GM18519 (cell line): ENCODE data around the gene PTPA.
"Not testable (repeated sequence)": the region's sequence is repeated elsewhere in the genome, so short reads cannot be mapped to it uniquely, and the experiment has no call there.

Source experiments
- ATAC-seq: cut with Tn5 transposase; IDR thresholded peaks from one replicate; pipeline ENCODE4 v1.9.1; 2021; ENCODE audit warnings: mild to moderate bottlenecking, moderate library complexity; ENCODE audit not compliant: unreplicated experiment, low FRiP score

PTPA gene

DNA sequence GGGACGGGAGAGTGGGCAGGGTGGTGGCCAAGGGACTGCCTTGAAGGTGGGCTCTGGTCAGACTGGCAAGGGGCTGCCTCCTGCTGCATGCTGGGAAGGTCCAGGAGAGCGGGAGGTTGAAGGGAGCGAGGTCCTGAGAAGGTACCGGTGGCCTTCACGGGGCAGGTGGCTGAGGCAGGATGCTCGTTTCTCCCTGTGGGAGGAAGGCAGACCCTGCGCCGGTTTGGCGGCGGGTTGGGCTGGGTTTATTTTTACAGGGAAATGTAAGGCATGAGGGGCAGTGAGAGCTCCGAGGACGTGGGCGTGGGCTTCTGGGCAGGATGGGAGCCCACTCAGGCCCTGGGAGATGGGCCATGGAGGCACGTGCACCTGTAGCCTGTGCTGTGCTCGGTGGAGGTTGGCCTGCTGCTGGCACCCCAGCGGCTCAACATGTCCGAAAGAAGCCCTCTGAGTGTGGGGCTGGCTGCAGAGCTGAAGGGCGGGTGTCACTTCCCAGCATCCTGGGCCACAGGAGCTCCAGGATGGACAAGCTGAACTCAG lies 39.5 kb downstream of the PTPA start:
- no peak for ATAC-seq

DNA sequence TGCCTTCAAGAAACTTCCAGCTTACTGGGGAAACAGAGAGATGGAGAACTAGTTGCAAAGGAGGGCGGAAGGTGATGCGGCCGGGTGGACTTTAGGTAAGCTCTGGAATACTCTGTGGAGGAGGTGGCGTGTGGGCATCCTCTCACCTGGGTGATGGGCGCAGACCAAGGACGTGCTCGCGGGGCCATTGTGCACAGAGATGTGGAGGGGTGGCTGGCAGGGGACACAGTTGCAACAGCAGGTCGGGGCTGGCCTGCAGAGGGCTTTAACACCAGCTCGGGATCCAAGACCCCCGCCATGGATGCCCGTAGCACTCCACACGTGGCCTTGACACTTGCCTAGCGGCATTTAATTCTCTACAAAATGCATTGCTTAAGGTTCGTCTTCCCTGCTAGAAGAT lies 40.3 kb downstream of the PTPA start:
- no peak for ATAC-seq

DNA sequence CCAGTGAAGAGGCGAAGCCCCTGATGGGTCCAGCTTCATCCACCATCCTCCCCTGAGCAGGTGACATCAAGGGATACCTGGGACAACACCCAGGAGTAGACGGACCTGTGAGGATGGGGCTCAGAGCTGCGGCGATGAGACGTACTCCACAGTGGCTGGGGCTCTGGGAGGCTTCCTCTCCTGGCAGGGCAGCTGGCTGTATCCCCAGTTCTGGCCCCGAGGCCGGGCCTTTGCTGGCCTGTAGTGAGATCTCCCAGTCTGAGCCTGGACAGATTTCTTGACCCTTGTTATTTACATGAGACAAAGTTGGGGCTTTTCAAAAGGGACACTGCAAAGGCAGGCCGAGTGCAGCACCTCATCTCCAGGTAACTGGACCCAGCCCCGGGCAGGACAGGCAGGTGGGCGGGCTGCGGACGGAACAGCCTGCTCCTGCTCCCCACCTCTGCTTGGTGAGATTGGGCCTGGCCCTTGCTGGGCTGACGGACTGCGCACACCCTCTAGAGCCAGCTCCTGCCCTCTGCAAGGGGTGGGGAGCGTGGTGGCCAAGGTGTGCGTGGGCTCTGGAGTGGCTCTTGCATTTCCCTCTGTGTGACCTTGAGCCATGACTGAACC lies 43.8 kb downstream of the PTPA start:
- ATAC-seq, result no peak

DNA sequence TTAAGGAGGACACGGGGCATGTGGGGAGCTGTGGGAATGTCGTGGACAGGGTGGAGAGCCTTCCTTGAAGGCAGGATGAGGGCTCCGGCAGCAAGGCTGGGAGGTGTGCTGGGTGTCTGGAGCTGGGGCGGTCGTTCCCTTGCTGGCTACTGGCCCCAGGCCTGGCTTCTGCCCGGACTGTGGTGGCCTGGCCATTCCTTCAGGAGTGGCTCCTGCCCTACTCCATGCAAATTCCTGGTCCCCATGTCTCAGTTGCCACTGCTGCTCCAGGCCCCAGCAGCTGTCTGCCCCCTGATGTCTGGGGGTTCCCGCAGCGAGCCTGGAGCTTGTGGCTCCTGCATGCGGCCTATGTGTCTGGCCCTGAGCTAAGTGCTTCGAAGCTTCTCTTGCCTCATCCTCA lies 44.9 kb downstream of the PTPA start:
- no peak for ATAC-seq

DNA sequence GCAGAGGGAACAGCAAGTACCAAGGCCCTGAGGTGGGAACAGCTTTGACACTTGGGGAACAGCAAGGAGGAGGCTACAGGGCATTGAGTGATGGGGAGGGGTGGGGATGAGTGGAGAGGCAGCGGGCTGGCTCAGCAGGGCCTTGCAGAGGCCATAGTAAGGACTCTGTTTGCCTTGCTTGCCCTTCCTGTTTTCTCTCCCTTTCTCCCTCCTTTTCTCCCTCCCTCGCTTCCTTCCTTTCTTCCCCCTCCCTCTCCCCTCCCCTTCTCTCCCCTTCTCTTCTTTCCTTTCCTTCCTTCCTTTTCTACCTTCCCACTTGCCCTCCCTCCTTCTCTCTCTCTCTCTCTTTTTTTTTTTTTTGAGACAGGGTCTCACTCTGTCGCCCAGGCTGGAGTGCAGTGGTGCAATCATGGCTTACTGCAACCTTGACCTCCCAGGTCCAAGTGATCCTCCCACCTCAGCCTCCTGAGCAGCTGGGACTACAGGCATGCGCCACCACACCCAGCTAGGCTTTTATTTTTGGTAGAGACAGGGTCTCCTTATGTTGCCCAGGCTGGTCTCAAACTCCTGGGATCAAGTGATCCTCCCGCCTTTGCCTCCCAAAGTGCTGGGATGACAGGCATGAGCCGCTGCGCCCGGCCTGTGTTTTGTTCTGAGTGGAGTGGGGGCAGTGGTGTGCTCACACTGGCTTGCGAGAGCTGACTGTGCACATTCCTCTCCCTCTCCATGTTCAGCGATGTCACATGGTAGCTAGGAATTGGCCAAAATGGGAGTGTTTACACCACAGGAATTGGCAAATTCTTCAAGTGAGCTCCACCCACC lies 49.7 kb downstream of the PTPA start:
- ATAC-seq, result no peak

DNA sequence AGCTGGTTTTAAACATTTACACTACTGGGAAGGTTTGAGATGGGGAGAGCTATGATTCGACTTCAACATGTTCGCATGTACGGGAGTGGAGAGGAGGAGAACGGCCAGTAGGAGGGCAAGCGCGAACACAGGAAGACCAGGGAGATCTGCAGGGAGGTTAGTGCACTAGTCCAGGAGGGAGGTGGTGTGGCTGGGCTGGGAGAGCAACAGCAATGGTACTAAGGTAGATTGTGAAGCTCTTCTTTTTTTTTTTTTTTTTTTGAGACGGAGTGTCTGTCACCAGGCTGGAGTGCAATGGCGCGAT lies 50.3 kb downstream of the PTPA start:
- no peak for ATAC-seq

DNA sequence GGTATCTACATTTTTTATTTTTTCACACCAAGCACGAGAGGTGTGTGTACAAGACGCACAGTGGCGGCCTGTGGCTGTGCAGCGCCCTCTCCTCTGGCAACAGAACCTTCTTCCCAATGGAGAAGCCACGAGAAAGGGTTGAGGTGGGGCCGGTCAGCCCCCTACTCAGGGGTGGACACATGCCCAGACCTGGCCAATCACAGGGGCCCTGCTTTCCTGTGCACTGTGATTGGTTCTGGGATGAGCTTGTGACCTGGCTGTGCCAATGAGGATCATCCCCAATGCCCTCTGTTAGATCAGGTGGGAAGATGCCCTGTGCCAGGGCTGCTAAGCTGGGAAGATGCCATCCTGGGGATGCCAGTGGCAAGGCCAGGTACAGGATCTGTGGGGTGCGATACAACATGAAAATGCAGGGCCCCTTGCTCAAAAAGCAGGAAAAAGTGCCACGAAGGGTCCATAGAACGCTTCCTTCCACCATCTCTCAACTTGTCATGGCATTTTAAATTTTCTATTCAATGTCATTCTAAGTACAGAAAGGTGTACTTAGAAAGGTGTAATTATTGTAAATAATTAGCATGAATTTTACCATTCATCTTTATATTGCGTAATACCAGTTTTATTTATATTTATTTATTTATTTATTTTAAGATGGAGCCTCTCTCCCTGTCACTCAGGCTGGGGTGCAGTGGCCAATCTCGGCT lies 51.4 kb downstream of the PTPA start:
- ATAC-seq, result no peak

DNA sequence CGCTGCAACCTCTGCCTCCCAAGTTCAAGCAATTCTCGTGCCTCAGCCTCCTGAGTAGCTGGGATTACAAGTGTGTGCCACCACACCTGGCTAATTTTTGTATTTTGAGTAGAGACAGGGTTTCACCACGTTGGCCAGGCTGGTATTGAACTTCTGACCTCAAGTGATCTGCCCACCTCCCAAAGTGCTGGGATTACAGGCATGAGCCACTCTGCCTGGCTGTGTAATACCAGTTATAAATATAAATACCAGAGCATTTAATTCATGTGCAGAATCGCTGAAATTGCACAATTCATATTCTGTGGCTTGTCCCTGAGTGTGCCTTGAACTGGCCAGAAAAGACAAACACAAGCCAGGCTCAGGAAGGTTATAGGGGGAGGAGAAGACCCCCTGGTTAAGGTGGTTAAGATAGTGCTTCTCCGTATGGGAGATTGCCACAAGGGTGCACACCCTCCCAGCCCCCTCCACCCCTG lies 52.0 kb downstream of the PTPA start:
- ATAC-seq, result not testable (repeated sequence)

DNA sequence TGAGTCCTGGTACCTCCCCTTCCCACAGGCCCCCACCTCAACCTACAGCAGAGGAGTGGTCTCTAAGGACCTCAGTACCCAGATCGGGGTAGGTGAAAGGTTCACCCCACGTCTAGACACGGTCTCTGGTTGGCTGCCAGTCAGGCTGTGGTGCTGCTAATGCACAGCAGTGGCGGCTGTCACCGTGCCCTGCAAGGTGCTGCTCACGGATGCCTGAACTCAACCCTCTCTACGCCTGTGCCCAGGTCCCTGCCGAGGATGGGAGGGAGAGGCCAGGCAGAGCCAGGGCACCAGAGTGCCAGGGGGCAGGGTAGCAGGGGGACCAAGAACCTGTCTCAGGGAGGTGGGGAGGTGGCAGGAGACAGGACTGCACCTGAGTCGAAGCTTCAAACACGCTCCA lies 52.5 kb downstream of the PTPA start:
- no peak for ATAC-seq

DNA sequence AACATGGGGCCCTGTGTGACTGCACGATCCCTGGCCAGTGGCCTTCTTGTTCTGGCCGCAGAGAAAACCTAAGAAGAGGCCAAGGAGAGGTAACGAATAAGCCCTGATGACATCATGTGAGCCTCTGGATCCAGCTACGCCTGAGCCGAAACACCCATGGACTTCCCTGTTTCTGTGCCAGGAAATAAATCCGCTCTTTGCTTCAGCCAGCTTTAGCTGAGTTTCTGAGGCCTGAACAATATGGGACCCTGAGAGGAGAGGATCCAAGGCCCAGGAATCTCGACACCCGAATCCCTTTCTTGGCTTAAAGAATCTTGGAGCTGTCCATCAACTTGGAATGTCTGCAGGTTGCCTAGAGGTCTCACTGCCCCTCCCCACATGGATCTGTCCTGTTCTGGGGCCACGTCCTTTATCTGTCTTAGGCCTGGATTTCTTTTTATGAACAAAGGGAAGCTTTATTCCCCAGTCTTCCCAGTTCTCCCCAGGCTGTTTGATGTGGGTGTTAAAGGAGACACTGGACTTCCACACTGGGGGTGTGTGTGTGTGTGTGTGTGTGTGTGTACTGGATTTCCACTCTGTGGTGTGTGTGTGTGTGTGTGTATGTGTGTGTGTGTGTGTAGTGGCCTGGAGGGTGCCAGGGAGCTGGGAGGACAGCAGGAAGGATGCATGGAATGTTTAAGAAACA lies 53.2 kb downstream of the PTPA start:
- no peak for ATAC-seq

DNA sequence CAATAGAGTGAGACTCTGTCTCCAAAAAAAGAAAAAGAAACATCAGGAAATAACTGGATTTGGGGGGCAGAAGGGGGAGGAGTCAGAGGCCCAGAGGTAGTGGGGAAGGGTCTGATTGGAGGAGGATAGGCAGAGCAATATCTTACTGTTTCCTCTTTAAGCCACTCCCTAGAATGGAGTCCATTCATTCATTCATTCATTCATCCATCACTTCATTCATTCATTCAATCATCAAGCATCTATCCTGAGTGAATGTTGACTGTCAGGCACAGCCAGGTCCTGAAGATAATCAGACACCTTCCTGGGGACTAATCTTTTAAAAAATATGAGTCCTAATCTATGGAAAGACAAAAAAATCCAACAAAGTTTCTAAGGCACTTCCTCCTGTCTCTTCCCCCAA lies 54.0 kb downstream of the PTPA start:
- no peak for ATAC-seq

DNA sequence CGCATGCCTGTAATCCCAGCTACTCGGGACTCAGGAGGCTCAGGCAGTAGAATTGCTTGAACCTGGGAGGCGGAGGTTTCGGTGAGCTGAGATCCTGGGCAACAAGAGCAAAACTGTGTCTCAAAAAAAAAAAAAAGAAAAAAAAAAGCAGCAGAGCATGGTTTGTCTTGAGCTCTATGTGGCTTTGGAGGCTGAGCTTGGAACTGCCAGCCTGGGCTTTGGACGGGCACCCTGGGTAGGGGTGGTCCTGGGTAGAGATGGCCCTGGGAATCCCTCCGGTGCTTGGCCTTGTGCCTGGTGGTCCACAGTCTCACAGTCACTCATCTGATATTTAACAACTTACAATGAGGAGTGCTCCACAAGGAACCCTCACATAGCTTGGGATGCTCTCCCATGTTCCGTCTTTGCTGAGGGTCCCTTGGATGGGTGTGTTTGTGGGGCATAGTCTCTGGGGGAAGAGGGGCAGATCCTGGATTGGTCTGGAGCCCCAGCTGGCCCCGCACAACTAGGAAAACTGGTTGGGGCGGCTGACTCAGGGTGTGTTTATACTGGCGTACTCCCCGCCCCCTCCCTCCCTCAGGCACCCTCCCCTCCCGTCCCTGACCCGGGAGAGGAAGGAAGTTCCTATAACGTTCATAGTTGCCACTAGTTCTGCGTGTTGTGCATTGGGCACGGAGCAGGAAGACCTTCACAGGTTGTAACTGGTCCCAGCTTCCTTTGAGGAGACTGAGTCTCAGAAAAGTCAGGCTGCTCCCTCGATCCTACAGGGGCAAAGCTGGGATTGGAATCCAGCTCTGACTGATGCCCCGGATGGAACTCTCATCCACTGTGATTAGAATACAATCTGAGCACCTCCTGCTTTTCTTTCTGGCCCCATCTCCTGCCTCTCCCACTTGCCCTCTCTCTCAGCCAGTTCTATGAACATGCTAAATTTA lies 55.7 kb downstream of the PTPA start:
- no peak for ATAC-seq

DNA sequence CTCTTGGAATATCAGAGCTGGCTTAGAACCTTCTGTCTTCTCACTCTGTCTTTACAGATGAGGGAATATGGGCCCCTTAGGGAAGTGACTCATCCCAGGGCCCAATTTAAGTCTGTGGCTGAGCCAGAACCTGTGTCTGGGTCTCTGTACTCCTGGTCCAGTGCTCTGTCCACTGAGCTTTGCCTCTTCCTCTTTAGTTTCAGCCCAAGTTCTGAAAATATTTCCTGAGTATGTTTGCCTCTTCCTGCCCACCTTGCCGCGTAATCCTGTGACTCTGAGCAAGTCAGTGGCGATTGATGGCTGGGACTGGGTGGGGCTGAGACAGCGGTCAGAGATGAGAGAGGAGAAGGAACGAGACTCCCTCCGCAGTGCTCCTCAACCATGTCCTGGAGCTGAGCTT lies 59.0 kb downstream of the PTPA start:
- no peak for ATAC-seq

DNA sequence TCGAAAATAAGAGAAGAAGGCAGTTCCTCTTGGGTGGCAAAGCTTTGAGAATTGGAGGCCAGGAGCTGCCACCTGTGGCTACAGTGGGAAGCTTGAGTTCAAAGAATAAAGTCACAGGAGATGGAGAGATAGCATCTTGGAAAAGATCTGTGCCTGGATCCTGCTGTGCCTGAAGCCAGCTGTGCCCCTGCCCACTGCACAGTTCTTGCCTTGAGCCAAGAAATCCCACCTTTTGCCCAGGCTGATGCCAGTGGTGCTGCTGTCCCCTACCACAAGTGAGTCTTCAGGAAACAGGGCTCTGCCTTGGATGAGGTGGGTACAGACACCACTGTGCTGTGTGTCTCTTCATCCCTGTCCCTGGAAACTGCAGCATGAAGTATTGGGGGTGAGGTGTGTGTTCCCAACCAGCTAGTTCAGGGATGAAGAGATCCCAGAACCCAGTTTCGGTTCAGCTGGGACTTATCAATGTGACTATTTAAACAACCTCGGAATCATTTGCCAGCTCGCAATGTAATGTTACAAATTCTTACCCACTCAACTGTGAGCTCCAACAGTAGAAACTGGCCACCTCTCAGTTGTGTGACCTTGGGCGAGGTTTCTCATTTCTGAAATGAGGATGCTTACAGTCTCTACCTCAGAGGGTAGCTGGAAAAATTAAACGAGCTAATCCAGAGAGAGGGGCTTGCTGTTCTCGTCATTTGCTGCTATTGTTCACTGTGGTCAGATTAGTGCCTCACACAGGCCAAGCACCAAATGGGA lies 61.0 kb downstream of the PTPA start:
- no peak for ATAC-seq

DNA sequence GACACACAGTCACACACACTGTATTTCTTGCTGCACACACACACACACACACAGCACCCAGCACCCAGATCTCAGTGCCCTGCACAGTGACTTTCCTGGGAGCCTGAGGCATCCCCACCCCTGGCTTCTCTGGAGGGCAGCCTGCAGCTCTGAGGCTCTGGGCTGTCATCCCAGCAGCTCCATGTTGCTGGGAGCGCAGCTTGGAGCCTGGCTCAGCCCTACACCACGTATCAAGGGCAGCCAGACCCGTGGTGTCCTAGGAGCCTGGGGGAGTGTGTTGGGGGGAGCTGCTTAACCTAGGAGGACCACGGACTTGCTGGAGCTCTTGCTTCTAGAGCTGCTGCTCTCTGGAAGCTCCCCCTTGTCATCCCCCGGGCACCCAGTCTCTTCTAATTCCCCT lies 61.6 kb downstream of the PTPA start:
- no peak for ATAC-seq

DNA sequence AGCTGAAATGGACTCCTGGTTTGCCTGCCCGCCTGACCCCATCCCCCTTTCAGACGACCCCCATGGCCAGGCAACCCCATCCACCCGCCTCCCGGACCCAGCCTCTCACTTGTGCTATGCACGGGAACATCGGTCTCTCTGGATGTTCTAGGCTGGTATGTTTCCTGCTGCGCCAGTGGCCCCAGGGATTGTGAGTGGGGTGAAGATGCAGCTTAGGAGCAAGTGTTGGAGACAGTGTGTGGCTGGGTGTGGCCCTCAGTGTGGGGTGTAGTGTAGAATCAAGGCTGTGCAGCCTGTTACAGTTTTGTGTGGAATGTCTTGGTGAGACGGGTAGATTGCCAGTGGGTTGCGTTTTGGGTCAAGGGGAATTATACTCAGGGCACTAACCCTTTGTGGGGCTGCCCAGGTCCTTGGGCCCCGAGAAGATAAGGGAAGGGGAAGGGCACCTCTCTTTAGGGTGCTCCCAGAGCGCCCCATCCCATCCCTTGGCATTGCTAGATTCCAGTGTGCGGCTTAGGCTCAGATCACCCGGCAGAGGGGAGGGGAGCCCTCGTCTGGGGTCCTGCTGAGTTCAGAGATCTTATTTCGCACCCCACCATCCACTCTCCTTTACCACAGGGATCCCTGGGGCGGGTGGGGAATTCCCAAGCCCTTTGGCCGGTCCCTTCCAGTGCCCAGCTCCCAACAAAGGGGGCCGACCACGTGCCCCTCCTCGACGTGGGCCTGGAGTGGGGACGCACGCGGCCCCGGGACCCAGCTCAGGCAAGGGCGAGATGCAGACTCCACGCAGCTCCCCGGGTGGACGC lies 62.3 kb downstream of the PTPA start:
- no peak for ATAC-seq

DNA sequence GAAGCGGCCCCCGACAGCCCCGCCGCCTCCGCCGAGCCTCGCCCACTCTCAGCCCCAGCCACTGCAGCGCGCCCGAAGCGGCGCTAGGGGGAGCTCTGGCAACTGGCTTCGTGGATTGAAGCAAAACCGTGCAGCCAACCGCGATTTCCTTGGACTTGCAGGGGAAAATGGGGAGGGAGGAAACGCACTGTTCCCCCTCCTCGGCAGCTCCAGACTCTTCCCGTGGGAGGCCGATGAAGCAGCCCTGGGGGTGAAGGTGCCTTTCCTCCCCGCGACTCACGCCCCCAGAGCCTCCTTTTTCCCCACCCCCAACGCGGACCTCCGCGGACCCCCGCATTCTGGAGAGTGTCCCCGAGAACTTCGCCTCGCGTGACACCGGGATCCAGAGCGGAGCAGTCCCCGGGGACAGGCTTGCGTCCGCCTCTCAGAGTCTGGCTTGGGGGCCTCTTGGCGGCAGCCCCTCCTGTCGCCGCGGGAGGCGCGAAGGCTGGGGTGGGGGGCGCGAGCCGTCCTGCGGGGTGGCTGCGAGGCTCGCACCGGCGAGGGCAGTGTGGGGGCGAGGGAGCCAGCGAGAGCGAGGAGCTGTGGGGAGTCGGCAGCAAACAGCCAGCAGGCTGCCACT lies 63.0 kb downstream of the PTPA start:
- ATAC-seq, result no peak
